Raji (cell line): ENCODE measurements around the gene KMT2B.

Source experiments
- POLR2A ChIP-seq: IDR thresholded peaks from 2 replicates; pipeline ENCODE4 v1.6.1; 2011; ENCODE audit warnings: low read depth, low read length, control low read depth; ENCODE audit not compliant: insufficient read depth

The KMT2B gene

GRCh38 chr19:35743640-35744429 is 26.0 kb downstream of the KMT2B start:
- no peak for TF ChIP-seq POLR2A

GRCh38 chr19:35744430-35745327 is 26.9 kb downstream of the KMT2B start:
- peak; percentile 88 for TF ChIP-seq POLR2A

DNA sequence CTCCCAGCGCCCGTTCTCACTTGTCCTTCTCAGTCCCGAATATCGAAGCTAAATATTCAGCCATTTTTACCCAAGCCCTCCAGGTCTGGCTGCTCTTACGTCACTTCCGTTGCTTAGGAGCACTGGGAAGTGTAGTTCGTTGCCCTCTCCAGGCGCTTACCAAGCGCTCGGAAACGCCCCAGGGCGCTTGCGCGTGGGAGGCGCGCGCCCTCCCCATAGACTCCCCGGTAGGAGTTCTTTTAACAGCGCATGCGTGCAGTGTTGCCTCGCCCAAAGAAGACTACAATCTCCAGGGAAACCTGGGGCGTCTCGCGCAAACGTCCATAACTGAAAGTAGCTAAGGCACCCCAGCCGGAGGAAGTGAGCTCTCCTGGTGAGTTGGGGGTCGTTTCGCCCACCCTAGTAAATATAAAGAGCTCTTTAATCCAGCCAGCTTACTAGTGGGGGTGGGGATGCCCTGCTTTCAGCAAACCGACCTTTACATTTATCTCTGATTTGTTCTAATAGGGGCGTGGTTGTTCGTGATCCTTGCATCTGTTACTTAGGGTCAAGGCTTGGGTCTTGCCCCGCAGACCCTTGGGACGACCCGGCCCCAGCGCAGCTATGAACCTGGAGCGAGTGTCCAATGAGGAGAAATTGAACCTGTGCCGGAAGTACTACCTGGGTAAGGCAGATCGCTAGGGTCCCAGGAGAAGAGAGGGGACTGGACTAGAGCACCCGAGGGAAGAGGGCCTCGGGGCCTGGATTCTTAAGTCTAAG is 27.7 kb downstream of the KMT2B start, which contains the start of the genes PSENEN and U2AF1L4:
Gene PSENEN (plus strand): TSS at position 324 of the 759 bp plus-strand sequence. CDS start 280 bp downstream, at position 604.
Gene U2AF1L4 (minus strand): TSS at position 91 of the 759 bp plus-strand sequence. CDS start 27 bp downstream, at position 64.
- TF ChIP-seq POLR2A: peak; percentile 40; the same call in 1 of the 2 replicates

GRCh38 chr19:35746087-35746462 is 28.3 kb downstream of the KMT2B start:
- TF ChIP-seq POLR2A: no peak

DNA sequence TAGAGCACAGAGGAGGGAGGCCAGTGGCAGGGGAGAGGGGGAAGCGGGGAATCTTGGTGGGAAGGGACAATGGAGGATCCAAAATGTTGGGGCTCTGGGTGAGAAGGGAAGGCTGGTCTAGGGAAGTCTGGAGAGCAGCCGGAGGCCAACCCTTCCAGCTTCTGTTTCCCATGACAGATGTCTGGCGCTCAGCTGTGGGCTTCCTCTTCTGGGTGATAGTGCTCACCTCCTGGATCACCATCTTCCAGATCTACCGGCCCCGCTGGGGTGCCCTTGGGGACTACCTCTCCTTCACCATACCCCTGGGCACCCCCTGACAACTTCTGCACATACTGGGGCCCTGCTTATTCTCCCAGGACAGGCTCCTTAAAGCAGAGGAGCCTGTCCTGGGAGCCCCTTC is 28.7 kb downstream of the KMT2B start:
- no peak for TF ChIP-seq POLR2A

GRCh38 chr19:35748106-35749020 is 30.6 kb downstream of the KMT2B start, which contains the start of gene LIN37:
TSS of gene LIN37 (plus strand) at chr19:35748576. CDS start at chr19:35748725, 149 bp downstream.
- peak; percentile 64 for TF ChIP-seq POLR2A

GRCh38 chr19:35750167-35750566 is 32.4 kb downstream of the KMT2B start:
- TF ChIP-seq POLR2A: no peak

DNA sequence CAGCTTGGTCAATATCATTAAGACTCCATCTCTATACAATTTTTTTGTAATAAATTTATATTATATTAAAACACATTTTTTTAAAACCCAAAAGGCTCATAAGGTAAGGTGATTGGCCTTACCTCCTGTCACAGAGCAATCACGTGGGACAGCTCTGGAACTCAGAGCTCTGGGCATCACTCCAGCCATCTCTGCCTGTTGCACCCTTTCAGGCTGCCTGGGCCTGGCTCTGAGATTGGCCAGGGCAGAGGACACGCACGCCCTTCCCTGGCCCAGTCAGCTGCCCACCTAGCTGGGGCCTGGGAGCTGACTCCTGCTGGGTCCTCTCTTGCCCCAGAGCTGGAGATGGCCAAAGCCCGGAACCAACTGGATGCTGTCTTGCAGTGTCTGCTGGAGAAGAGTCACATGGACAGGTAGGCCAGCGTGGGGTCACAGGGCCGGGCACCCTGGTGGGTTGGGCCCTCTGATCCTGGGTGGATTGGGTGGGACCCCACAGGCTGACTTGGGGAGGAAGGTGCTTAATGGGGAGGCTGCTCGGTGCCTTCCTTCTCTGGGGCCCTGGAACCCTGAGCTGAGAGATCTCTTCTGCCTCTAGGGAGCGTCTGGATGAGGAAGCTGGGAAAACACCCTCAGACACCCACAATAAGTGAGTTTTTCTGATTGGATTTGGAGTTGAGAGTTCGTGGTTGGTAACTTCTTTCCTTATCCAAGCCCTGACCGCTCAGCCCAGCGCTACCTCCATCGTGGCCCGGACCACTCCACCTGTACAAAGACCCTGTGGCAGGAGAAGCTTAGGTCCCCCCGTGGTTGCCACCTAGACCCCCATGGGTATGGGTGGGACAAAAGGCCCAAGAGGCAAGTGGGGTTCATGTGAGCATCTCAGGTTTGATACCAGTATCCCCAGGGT is 34.3 kb downstream of the KMT2B start:
- no peak for TF ChIP-seq POLR2A

DNA sequence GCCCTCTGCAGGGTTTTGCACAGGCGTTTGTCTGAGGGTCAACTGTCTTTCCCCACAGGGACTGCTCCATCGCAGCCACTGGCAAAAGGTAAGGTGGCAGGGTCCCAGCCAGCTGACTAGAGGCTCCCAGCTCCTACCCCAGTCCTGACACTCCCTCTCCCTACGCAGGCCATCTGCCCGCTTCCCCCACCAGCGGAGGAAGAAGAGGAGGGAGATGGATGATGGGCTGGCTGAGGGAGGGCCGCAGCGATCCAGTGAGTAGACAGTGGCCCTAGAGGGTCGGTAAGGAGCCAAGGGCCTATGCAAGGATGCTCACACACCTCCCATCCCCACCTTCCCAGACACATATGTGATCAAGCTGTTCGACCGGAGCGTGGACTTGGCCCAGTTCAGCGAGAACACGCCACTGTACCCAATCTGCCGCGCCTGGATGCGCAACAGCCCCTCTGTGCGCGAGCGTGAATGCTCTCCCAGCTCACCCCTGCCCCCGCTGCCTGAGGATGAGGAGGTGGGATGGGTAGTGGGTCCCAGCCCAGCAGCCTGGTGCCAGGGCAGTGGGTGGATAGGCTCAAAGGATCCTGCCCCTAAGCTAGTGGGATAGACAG is 35.0 kb downstream of the KMT2B start:
- no peak for TF ChIP-seq POLR2A

- no peak for TF ChIP-seq POLR2A
Measured at GRCh38 chr19:35753634-35754369, 36.0 kb downstream of the KMT2B start.

DNA sequence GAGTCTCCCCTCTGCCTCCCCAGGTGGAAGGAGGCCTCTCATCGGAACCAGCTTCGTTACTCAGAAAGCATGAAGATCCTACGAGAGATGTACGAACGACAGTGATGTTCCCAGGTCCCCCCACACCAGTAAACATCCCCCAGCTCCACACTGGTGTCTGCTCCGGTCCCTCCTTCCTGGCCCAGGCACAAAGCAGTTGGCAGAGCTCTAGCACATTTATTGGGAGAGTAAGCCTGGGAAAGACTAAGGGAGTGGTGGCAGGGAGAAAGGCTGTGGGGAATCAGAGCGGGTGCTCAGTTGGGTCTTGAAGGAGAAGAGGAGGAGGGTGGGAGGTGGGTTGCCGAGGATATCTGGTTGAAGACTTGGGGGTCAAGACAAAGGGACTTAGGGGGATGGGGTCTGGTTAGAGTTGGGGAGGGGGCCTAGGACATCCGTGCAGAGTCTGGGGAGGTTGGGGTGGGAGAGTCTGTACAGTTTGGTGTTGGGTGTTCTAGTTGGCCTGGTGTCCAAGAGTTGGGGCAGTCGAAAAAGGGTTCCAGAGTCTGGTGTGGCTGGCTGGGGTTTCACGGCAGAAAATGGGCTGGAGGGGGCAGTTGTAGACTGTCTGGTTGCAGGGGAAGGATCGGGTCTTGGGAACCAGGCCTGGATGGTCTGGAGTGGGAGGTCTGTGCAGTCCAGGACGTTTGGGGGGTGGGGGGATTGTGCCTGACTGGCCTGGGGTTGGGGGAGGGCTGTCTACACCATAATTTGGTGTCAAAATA is 36.7 kb downstream of the KMT2B start:
- no peak for TF ChIP-seq POLR2A
